ENCODE data around the gene RANBP2.
"Not testable (repeated sequence)": the region's sequence is repeated elsewhere in the genome, so short reads cannot be mapped to it uniquely, and the experiment has no call there.

Gene RANBP2
- 615 to 775 reads per million in 2 donors for total RNA-seq

GRCh38 chr2:108719149-108720044, at the start of gene RANBP2:
Gene RANBP2, plus strand, starts transcription at chr2:108719482. Its CDS starts 125 bp downstream, at chr2:108719607.
- DNase-seq, result peak; percentile 90

DNA sequence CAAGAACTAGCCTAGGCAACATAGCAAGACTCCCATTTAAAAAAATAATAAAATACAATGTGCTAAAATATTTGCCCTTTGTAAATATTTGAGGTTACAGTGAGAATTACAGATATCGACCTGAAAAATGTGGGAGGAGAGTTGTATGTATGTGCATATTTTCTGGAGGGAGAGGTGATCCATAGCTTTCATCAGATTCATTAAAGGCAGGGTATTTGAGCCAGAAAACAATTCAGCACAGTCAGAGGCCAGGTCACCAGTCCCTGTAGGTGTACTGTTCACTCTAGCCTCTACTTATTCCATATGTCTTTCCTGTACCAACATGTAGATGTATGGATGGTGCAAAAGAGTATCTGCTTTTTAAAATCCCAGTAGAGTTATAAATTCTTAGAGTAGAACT, 49.0 kb upstream of the RANBP2 start:
- not testable (repeated sequence) for DNase-seq

GRCh38 chr2:108672200-108672805, 47.0 kb upstream of the RANBP2 start:
- DNase-seq, result not testable (repeated sequence)

DNA sequence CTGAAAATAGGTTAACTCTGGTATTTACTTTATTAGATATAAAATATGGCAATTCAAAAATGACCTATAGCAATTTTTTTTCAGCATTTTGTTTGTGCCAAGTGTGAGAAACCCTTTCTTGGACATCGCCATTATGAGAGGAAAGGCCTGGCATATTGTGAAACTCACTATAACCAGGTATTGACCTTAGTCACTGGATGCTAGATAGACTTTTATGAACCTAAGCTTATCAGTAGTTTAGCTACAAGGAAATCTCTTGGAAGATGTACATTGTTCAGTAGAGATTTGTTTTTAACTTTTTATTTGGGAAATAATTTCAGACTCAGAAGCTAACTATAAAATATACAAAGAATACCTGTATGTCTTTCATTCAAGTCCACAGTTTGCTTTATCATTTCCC, 42.8 kb upstream of the RANBP2 start:
- not testable (repeated sequence) for DNase-seq

DNA sequence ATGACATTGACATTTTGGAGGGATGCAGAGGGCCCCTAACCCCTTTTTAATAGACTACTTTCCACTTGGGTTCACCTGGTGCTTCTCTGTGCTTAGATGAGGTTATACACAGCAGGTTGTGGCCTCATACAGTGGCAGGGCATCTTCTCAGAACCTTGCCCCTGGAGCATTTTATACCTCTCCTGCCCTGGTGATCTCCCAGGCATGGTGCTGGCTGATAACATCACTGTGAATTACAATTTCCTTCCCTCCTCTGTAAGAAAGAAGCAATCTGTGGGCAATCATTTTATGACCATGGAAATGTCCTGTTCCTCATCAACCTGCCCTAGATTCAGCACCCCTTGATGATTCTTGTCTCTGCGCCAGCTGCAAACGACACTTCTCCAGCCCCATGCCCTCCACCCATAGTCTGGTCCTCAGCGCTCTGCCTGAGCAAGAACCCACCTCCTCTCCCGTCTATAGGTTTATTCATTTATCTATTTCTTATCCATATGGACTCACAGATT, 42.0 kb upstream of the RANBP2 start:
- not testable (repeated sequence) for DNase-seq

DNA sequence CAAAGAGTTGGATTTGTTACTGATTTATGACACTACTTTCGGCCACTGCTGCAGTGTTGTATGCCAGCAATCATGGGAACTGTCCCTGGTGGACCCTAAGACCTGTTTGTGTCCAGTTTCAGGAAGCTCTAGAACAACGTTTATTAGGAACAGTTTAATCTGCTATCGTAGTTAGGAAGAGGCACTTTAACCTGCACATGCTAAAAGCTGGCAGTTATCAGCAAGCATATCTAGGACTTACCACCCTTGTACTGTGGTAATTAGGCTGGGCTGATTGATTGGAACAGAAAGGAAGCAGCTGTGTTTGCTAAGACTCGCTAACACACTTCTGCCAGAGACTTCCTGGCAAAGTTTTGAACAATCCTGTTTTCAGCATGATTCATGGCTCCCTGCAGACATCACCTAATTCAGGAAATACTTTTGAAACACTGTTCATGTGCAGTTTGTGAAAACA, 41.1 kb upstream of the RANBP2 start:
- not testable (repeated sequence) for DNase-seq

GRCh38 chr2:108680805-108681204, 38.5 kb upstream of the RANBP2 start:
- not testable (repeated sequence) for DNase-seq

DNA sequence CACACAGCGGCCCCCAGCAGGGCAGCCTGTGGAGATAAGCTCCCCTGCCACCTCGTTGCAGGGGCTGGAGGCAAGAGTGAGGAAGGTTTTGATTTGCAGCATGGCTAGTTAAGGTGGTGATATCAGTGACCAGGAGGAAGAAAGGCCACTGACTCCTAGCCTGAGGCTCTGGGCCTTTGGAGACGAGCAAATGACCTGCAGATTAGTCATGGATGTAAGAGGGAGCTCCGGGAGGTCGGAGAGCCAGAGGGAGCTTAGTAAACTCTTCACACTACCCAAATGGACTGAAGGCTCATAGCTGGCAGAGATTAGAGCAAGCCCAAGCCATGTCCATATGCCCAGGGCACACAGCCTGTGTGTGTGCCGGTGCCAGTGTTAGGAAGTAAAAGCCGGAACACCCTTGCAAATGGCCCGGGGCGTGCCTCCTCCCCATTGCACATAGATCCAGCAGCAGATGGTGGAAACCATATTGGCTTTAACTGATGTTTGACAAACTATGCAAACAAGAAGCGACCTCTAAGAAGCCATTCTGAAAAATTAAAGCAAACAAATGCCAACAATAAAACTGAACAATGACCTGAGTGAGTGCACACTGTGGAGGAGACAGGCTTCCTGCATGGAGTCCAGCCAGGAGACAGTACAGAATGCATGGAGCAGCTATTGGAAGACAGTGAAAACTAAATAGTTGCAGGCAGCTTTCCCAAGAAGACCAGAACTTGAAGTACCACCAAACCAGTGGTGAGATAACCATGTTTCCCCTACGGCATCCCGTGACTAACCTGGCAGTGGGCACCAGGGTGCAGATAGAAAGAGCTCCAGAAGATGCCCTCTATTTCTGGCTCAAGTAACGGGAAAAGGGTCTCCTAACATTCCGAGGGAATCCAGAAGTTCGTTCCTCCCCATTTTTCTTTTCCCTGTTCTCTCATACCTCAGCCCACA, 30.2 kb upstream of the RANBP2 start:
- DNase-seq, result not testable (repeated sequence)

GRCh38 chr2:108690001-108690400, 29.3 kb upstream of the RANBP2 start:
- not testable (repeated sequence) for DNase-seq

- no peak for DNase-seq
Observed at GRCh38 chr2:108691447-108691846, 27.8 kb upstream of the RANBP2 start.

- no peak for DNase-seq
Observed at GRCh38 chr2:108701208-108701607, 18.1 kb upstream of the RANBP2 start.

DNA sequence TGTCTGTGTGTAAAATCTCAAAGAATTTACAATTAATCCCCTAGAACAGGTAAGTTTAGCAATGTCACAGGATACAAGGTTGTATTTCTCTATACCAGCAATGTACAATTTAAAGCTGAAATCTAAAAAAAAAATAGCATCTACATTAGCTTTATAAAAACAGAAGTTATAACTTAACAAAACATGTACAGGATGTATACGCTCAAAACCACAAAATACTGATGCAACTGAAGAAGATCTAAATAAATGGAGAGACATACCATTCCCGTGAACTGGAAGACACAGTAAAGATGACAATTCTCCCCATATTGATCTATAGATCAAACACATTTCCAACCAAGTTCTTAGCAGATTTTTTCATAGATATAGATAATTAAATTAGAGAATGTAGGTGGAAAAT, 17.5 kb upstream of the RANBP2 start:
- no peak for DNase-seq

DNA sequence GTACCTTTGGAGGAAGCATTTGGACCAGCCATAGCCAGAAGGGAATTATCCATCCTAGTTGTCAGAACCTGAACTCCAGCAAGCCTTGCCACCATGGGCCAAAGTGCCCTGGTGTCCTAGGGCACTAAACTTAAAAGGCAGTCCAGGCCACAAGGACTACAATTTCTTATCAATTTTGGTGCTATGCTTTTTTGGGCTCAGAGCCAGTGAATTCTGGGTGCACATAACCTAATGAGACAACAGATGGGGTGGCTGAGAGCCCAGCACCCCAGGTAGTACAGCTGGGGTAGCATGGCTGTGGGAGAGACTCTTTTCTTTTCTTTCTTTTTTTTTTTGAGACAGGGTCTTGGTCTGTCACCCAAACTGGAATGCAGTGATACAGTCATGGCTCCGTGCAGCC, 14.4 kb upstream of the RANBP2 start:
- DNase-seq, result no peak

- no peak for DNase-seq
Observed at GRCh38 chr2:108707300-108707699, 12.0 kb upstream of the RANBP2 start.

GRCh38 chr2:108716971-108717370, 2.3 kb upstream of the RANBP2 start:
- DNase-seq, result not testable (repeated sequence)

DNA sequence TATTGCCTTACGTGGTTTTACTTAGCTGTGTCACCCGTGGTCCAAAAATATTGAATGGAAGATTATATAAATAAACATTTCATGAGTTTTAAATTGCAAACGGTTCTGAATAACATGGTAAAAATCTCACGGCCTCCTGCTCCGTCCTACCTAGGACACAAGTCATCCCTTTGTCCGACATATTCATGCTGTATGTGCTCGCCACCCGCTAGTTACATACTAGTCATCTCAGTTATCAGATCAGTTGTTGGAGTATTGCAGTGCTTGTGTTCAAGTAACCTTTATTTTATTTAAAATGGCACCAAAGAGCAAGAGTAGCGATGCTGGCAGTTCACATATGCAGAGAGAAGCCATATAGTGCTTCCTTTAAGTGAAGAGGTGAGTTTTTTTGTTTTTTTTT, 6.8 kb downstream of the RANBP2 start:
- not testable (repeated sequence) for DNase-seq

GRCh38 chr2:108734656-108735055, 15.4 kb downstream of the RANBP2 start:
- DNase-seq, result not testable (repeated sequence)

DNA sequence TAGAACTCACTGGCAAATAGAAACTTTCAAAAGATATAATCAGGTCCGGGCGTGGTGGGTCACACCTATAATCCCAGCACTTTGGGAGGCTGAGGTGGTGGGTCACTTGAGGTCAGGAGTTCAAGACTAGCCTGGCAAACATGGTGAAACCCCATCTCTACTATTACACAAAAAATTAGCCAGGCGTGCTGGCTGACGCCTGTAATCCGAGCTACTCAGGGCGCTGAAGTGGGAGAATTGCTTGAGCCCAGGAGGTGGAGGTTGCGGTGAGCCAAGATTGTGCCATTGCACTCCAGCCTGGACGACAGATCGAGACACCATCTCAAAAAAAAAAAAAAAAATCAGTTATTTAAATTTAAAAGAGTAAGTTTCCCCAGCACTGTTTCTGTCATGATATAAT, 38.7 kb downstream of the RANBP2 start:
- DNase-seq, result not testable (repeated sequence)

DNA sequence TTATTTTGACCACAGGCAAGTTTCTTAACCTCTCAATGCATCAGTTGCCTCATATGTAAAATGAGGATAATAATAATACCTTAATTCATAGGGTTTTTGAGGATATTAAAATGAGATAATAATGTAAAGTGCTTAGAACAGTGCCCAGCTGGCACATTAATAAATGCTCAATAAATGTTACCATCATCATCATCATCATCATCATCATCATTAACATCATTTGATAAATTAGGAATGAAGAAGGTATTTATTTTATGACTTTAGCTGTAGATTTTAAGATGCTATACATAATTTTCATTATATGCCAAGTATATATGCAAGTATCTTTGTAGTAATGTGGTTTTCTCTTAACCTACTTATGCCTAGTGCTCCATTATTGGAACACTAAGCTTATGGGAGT, 43.3 kb downstream of the RANBP2 start:
- DNase-seq, result not testable (repeated sequence)

DNA sequence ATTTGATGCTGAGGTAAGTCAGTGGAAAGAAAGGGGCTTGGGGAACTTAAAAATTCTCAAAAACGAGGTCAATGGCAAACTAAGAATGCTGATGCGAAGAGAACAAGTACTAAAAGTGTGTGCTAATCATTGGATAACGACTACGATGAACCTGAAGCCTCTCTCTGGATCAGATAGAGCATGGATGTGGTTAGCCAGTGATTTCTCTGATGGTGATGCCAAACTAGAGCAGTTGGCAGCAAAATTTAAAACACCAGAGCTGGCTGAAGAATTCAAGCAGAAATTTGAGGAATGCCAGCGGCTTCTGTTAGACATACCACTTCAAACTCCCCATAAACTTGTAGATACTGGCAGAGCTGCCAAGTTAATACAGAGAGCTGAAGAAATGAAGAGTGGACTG, 47.4 kb downstream of the RANBP2 start:
- DNase-seq, result not testable (repeated sequence)

DNA sequence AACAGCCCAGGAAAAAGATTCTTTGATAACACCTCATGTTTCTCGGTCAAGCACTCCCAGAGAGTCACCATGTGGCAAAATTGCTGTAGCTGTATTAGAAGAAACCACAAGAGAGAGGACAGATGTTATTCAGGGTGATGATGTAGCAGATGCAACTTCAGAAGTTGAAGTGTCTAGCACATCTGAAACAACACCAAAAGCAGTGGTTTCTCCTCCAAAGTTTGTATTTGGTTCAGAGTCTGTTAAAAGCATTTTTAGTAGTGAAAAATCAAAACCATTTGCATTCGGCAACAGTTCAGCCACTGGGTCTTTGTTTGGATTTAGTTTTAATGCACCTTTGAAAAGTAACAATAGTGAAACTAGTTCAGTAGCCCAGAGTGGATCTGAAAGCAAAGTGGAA, 48.6 kb downstream of the RANBP2 start:
- DNase-seq, result not testable (repeated sequence)

GRCh38 chr2:108776475-108776874, 57.2 kb downstream of the RANBP2 start:
- no peak for DNase-seq
